HepG2 (cell line): Measurements from ENCODE around the gene PTPRH. TPM values are rescaled to one million over a fixed set of nuclear protein-coding genes. Genes with fewer than 3 reads are reported as not detected.
A peak's percentile ranks its signal among the peaks of the same experiment; 100 is the strongest.

Experiments
- ATF5 ChIP-seq: sonication (generic); formaldehyde crosslinking; IDR thresholded peaks from 2 replicates; pipeline ENCODE4 v1.4.0; 2020; ENCODE audit warnings: mild to moderate bottlenecking, low read depth, missing genetic modification reagents
- EP300 ChIP-seq, 3 experiments: sonication (generic) in 1 of 3; formaldehyde crosslinking in 1 of 3; IDR thresholded peaks; 2 replicates each; pipeline versions ENCODE4 v1.5.1 to v1.6.1; 2011 to 2020; ENCODE audit warnings: low read depth in 2 of 3, low read length in 2 of 3, borderline replicate concordance in 1 of 3, improper control_type of control experiment in 1 of 3, mild to moderate bottlenecking in 1 of 3, missing genetic modification reagents in 1 of 3, moderate library complexity in 1 of 3
- HOMEZ ChIP-seq: IDR thresholded peaks from 2 replicates; pipeline ENCODE4 v1.6.1; 2016; ENCODE audit warnings: low read depth
- MYPOP ChIP-seq: sonication (generic); formaldehyde crosslinking; IDR thresholded peaks from 2 replicates; pipeline ENCODE4 v1.8.1; 2023; ENCODE audit warnings: mild to moderate bottlenecking, moderate library complexity, missing genetic modification reagents
- POLR2A ChIP-seq, 2 experiments: IDR thresholded peaks; 2 replicates each; pipeline ENCODE4 v1.6.1; 2011; ENCODE audit warnings: low read depth in 2 of 2, low read length in 2 of 2, mild to moderate bottlenecking in 1 of 2, moderate library complexity in 1 of 2; ENCODE audit not compliant: insufficient read depth in 1 of 2
- ZHX1 ChIP-seq: sonication (generic); formaldehyde crosslinking; IDR thresholded peaks from 2 replicates; pipeline ENCODE4 v1.8.1; 2022; ENCODE audit warnings: low read depth, mild to moderate bottlenecking, missing genetic modification reagents
- ZMYM2 ChIP-seq: sonication (generic); formaldehyde crosslinking; IDR thresholded peaks from 2 replicates; pipeline ENCODE4 v1.8.0; 2022; ENCODE audit warnings: mild to moderate bottlenecking, missing genetic modification reagents
- ZNF142 ChIP-seq: sonication (generic); formaldehyde crosslinking; IDR thresholded peaks from 2 replicates; pipeline ENCODE4 v1.4.0; 2020; ENCODE audit warnings: missing genetic modification reagents
- ZNF597 ChIP-seq: sonication (generic); formaldehyde crosslinking; IDR thresholded peaks from 2 replicates; pipeline ENCODE4 v1.5.0; 2020; ENCODE audit warnings: missing genetic modification reagents
- ZSCAN21 ChIP-seq: sonication (generic); formaldehyde crosslinking; IDR thresholded peaks from 2 replicates; pipeline ENCODE4 v1.8.0; 2022; ENCODE audit warnings: mild to moderate bottlenecking, missing genetic modification reagents, moderate library complexity, borderline replicate concordance
- polyA plus RNA-seq, 8 experiments: library from polyadenylated mRNA; depleted of rRNA in 3 of 8; stranded (reverse) in 7 of 8; unstranded in 1 of 8; fragments of >200 nt; fragmentation: Illumina TruSeq in 4 of 8; extraction: Trizol in 4 of 8; gene quantifications; 2 replicates each; pipeline versions ENCODE4 v1.2.1 to v1.2.3, GENCODE V29; 2011 to 2016; ENCODE audit warnings: low read depth in 4 of 8, missing spikeins in 1 of 8, mixed read lengths in 1 of 8; ENCODE audit not compliant: insufficient read depth in 1 of 8
- total RNA-seq, 5 experiments: library from RNA; depleted of rRNA; stranded (reverse); fragments of >200 nt; fragmentation: Illumina TruSeq; extraction: Trizol; gene quantifications; 2 replicates each; pipeline ENCODE4 v1.2.3, GENCODE V29; 2016; ENCODE audit warnings: low read depth in 1 of 5

Gene PTPRH
- total and polyA plus RNA-seq, 2 of the 13 experiments (the other 11 are each of a cell fraction or from before 2014, with no cell fraction given) = 14.7 to 125 TPM

GRCh38 chr19:55227241-55228014 is 18.1 kb upstream of the PTPRH start (continued):
- no peak for TF ChIP-seq HOMEZ
- TF ChIP-seq ZNF597 = no peak
- TF ChIP-seq ZHX1 (CRISPR knock-in tag) = no peak
- TF ChIP-seq ZMYM2 (CRISPR knock-in tag) = no peak
- TF ChIP-seq MYPOP (CRISPR knock-in tag) = no peak
- no peak for TF ChIP-seq EP300 (IDR thresholded peaks at IDR 0.05; ENCODE audit: low read depth in 2 of 2, low read length in 2 of 2)
- no peak for TF ChIP-seq EP300 (CRISPR knock-in tag; IDR thresholded peaks at IDR 0.05; ENCODE audit: borderline replicate concordance)
- no peak for TF ChIP-seq ZNF142
- 0 out of 2 replicates have a peak, but pooled peaks have one; percentile 11 for TF ChIP-seq ZSCAN21 (CRISPR knock-in tag)
- peak in 1 of 2 experiments; percentile 12; a peak in 1 of 4 replicates for TF ChIP-seq POLR2A (IDR thresholded peaks at IDR 0.05; ENCODE audit: insufficient read depth in 1 of 2, low read depth in 2 of 2, low read length in 2 of 2)
- TF ChIP-seq ATF5 (CRISPR knock-in tag) = no peak
